ENCODE results near the gene GLT8D1. TPM values are rescaled to one million over a fixed set of nuclear protein-coding genes. Genes with fewer than 3 reads are reported as not detected.

GLT8D1 gene
- total RNA-seq, 1 donor from 2014 or later = 88.0 TPM

DNA sequence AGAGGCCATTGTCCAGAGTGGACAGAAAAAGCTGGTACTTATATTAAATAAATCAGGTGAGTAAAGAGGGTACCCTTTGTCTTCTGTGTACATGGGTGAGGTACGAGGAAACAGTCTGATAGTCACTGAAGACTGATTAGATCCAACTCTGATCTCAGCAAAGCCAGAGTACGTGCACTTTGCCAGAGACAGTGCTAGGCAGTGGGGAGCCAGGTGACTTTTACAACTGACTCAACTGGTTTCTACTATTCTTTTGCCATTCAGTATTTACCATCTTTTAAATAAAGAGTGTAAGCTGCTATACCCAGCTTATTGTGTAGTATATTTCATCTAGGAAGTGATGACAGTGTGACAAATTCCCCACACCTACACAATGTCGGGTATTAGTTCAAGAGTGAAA lies 16.4 kb downstream of the GLT8D1 start:
- Mint-ChIP-seq H3K4me1 (peaks cover 19% of the 10 kb centered on the region), H3K27me3 (ENCODE audit: insufficient read depth, low read depth) (peaks cover 2% of the 10 kb centered on the region), H3K9me3 (no peaks in the 10 kb centered on the region), H3K4me3 (no peak overlapping the region), H3K36me3 (peaks cover 32% of the 10 kb centered on the region), H3K27ac (no peak overlapping the region)
- Histone ChIP-seq H3K9me3 (ENCODE audit: low read depth) (no peaks in the 10 kb centered on the region), H3F3A (ENCODE audit: low read depth) (peaks cover 69% of the 10 kb centered on the region), H3K79me2 (ENCODE audit: low read depth) (peaks cover 71% of the 10 kb centered on the region), H3K36me3 (peaks cover 39% of the 10 kb centered on the region), H3K27ac (no peak overlapping the region), H3K4me2 (no peak overlapping the region), H3K9ac (no peak overlapping the region), H2AFZ (replicated peaks) (no peak overlapping the region), H3K4me1 (peaks cover 19% of the 10 kb centered on the region), H4K20me1 (ENCODE audit: low read depth) (peaks cover 7% of the 10 kb centered on the region), H3K4me3 (no peak overlapping the region), H3K27me3 (no peaks in the 10 kb centered on the region)
- no peak for DNase-seq (ENCODE audit: low spot score)
- TF ChIP-seq CTCF (IDR thresholded peaks at IDR 0.05) (no peak), EZH2phosphoT487 (IDR thresholded peaks at IDR 0.05) (no peak), EZH2 (IDR thresholded peaks at IDR 0.05) (no peak)

- Histone ChIP-seq H3K9me3 (ENCODE audit: low read depth) (no peaks in the 10 kb centered on the region), H2AFZ (replicated peaks) (no peak overlapping the region), H3K4me1 (peaks cover 21% of the 10 kb centered on the region), H3K27ac (no peak overlapping the region), H3K4me3 (no peak overlapping the region), H3K9ac (no peak overlapping the region), H3F3A (ENCODE audit: low read depth) (peaks cover 62% of the 10 kb centered on the region), H4K20me1 (ENCODE audit: low read depth) (peaks cover 7% of the 10 kb centered on the region), H3K79me2 (ENCODE audit: low read depth) (peaks cover 79% of the 10 kb centered on the region), H3K36me3 (peaks cover 33% of the 10 kb centered on the region), H3K27me3 (no peaks in the 10 kb centered on the region), H3K4me2 (no peak overlapping the region)
- TF ChIP-seq CTCF (IDR thresholded peaks at IDR 0.05) = no peak
- no peak for TF ChIP-seq EZH2 (IDR thresholded peaks at IDR 0.05)
- TF ChIP-seq EZH2phosphoT487 (IDR thresholded peaks at IDR 0.05) = no peak
- Mint-ChIP-seq H3K4me3 (peak overlapping the region; percentile 1), H3K9me3 (no peaks in the 10 kb centered on the region), H3K4me1 (peaks cover 21% of the 10 kb centered on the region), H3K36me3 (peaks cover 26% of the 10 kb centered on the region), H3K27ac (no peak overlapping the region), H3K27me3 (ENCODE audit: insufficient read depth, low read depth) (peaks cover 2% of the 10 kb centered on the region)
- DNase-seq (ENCODE audit: low spot score) = no peak
Observed at GRCh38 chr3:52688266-52688665, 17.3 kb downstream of the GLT8D1 start.

- no peak for TF ChIP-seq EZH2phosphoT487 (IDR thresholded peaks at IDR 0.05)
- TF ChIP-seq CTCF (IDR thresholded peaks at IDR 0.05) = no peak
- no peak for TF ChIP-seq EZH2 (IDR thresholded peaks at IDR 0.05)
- peaks cover 41% of the 10 kb centered on the region for H3F3A ChIP-seq (ENCODE audit: low read depth)
- Mint-ChIP-seq H3K27ac (peak within 1 kb of the TSS; percentile 99), H3K36me3 (peaks cover 21% of the 10 kb centered on the region), H3K4me1 (peaks cover 31% of the 10 kb centered on the region), H3K9me3 (no peaks in the 10 kb centered on the region), H3K4me3 (peak within 1 kb of the TSS; percentile 99), H3K27me3 (ENCODE audit: insufficient read depth, low read depth) (peaks cover 2% of the 10 kb centered on the region)
- peak within 1 kb of the TSS; percentile 91 for H3K9ac ChIP-seq
- peaks cover 95% of the 10 kb centered on the region for H3K79me2 ChIP-seq (ENCODE audit: low read depth)
- H3K36me3 ChIP-seq = peaks cover 28% of the 10 kb centered on the region
- peak within 1 kb of the TSS; percentile 90 for H3K4me3 ChIP-seq
- peak within 1 kb of the TSS; percentile 96 for H3K27ac ChIP-seq
- peaks cover 17% of the 10 kb centered on the region for H4K20me1 ChIP-seq (ENCODE audit: low read depth)
- peaks cover 21% of the 10 kb centered on the region for H3K4me1 ChIP-seq
- no peaks in the 10 kb centered on the region for H3K27me3 ChIP-seq
- H3K4me2 ChIP-seq = peak within 1 kb of the TSS; percentile 97
- H3K9me3 ChIP-seq (ENCODE audit: low read depth) = no peaks in the 10 kb centered on the region
- peak; percentile 98 for DNase-seq (ENCODE audit: low spot score)
- H2AFZ ChIP-seq (replicated peaks) = peak within 1 kb of the TSS; percentile 30
Observed at GRCh38 chr3:52685709-52686691, 19.6 kb downstream of the GLT8D1 start, which contains the start of the genes GNL3 and PBRM1. Gene GNL3 (plus strand): TSS chr3:52686032. CDS start chr3:52686093, 61 bp downstream. Gene PBRM1 (minus strand): TSS chr3:52685913.

All from neural progenitor cell (in vitro differentiated cells).